Neural progenitor cell (in vitro differentiated cells): ENCODE measurements around the gene BHLHE40. TPM values are rescaled to one million over a fixed set of nuclear protein-coding genes. Genes with fewer than 3 reads are reported as not detected.

Experiments used
- DNase-seq: peaks from one replicate; pipeline ENCODE4 v3.0.0-alpha.2; 2016; ENCODE audit warnings: low spot score
- H2AFZ ChIP-seq: fragments of 200-600 bp; sonication (generic); replicated peaks from 2 replicates; pipeline ENCODE4 v1.6.1; 2016; ENCODE audit warnings: antibody characterized with exemption
- H3F3A ChIP-seq: fragments of 200-600 bp; sonication (generic); 2 replicates; pipeline ENCODE4 v1.6.1; 2016; ENCODE audit warnings: antibody characterized with exemption, low read depth
- H3K27ac ChIP-seq: fragments of 200-600 bp; sonication (generic); 2 replicates; pipeline ENCODE4 v1.5.1; 2016; ENCODE audit warnings: mild to moderate bottlenecking
- H3K27me3 ChIP-seq: fragments of 200-600 bp; sonication (generic); 2 replicates; pipeline ENCODE4 v1.6.1; 2016; ENCODE audit warnings: mild to moderate bottlenecking, moderate library complexity
- H3K36me3 ChIP-seq: fragments of 200-600 bp; sonication (generic); 2 replicates; pipeline ENCODE4 v1.5.1; 2016
- H3K4me1 ChIP-seq: fragments of 200-600 bp; sonication (generic); 2 replicates; pipeline ENCODE4 v1.6.1; 2016; ENCODE audit warnings: mixed run types
- H3K4me2 ChIP-seq: fragments of 200-600 bp; sonication (generic); 2 replicates; pipeline ENCODE4 v1.6.1; 2016
- H3K4me3 ChIP-seq: fragments of 200-600 bp; sonication (generic); 2 replicates; pipeline ENCODE4 v1.5.1; 2016
- H3K79me2 ChIP-seq: fragments of 200-600 bp; sonication (generic); 2 replicates; pipeline ENCODE4 v1.6.1; 2016; ENCODE audit warnings: low read depth
- H3K9ac ChIP-seq: fragments of 200-600 bp; sonication (generic); 2 replicates; pipeline ENCODE4 v1.6.1; 2016
- H3K9me3 ChIP-seq: fragments of 200-600 bp; sonication (generic); 2 replicates; pipeline ENCODE4 v1.5.1; 2016; ENCODE audit warnings: low read depth
- H4K20me1 ChIP-seq: fragments of 200-600 bp; sonication (generic); 2 replicates; pipeline ENCODE4 v1.6.1; 2016; ENCODE audit warnings: low read depth
- H3K27ac Mint-ChIP-seq: 3 replicates; pipeline ENCODE4 v1.8.0; 2021; ENCODE audit warnings: mixed read lengths
- H3K27me3 Mint-ChIP-seq: 2 replicates; pipeline ENCODE4 v1.8.0; 2022; ENCODE audit warnings: low read depth, mild to moderate bottlenecking, inconsistent platforms, moderate library complexity, mixed read lengths; ENCODE audit not compliant: insufficient read depth
- H3K36me3 Mint-ChIP-seq: 3 replicates; pipeline ENCODE4 v1.8.0; 2021; ENCODE audit warnings: mixed read lengths
- H3K4me1 Mint-ChIP-seq: 3 replicates; pipeline ENCODE4 v1.8.0; 2021; ENCODE audit warnings: mixed read lengths
- H3K4me3 Mint-ChIP-seq: 3 replicates; pipeline ENCODE4 v1.8.0; 2021; ENCODE audit warnings: mild to moderate bottlenecking, moderate library complexity, mixed read lengths
- H3K9me3 Mint-ChIP-seq: 3 replicates; pipeline ENCODE4 v1.8.0; 2020; ENCODE audit warnings: mixed read lengths
- EZH2 ChIP-seq: fragments of 200-600 bp; sonication (generic); IDR thresholded peaks from 2 replicates; pipeline ENCODE4 v1.6.1; 2017; ENCODE audit warnings: antibody characterized with exemption, mild to moderate bottlenecking, moderate library complexity
- EZH2phosphoT487 ChIP-seq: fragments of 200-600 bp; sonication (generic); IDR thresholded peaks from 2 replicates; pipeline ENCODE4 v1.6.1; 2017; ENCODE audit warnings: antibody characterized with exemption
- total RNA-seq: library from RNA; depleted of rRNA; stranded (reverse); fragments of >200 nt; gene quantifications from 2 replicates; pipeline ENCODE4 v1.2.3, GENCODE V29; 2015; ENCODE audit warnings: low replicate concordance
- TF ChIP-seq, protein P1 (sequence below): fragments of 200-600 bp; sonication (generic); IDR thresholded peaks from 2 replicates; pipeline ENCODE4 v1.5.1; 2017; ENCODE audit warnings: antibody characterized with exemption, mild to moderate bottlenecking

BHLHE40 gene
- total RNA-seq, 1 donor from 2014 or later = 0.34 TPM

DNA sequence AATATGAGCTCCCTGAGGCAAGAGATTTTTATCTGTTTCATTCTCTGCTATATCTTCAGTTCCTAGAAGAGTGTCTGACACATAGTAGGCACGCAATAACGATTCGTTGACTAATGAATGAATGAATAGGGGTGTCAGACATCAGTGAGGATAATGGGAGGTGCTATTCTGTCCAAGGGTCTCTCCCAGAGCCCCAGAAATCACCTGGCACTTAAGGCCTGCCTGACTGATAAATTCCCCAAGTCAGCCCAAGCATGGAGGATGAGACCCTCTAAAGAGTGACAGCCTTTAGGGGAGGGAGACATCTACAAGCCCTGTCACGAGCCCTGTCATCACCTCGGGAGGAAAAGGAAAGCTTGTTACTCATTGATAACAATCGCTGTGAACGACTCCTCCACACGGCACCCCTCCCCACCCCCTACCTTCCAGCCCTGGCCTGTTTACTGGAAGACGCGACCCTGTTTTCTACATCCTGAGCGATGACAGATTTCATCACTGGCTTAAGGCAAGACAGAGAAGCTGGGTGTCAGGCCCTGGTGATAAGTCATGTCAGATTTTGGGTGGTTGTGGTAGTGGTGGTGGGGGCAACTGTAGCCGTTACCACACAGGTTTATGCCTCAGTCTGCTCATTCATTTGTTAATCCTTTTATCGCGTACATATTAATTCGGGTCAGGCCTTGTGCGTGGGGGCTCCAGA, 23.1 kb downstream of the BHLHE40 start:
- H3K27ac Mint-ChIP-seq = no peak overlapping the region
- no peak overlapping the region for H3K27ac ChIP-seq
- H3K79me2 ChIP-seq = no peaks in the 10 kb centered on the region
- no peak for DNase-seq
- no peaks in the 10 kb centered on the region for H3K9me3 Mint-ChIP-seq
- no peaks in the 10 kb centered on the region for H3F3A ChIP-seq
- no peaks in the 10 kb centered on the region for H3K36me3 ChIP-seq
- no peaks in the 10 kb centered on the region for H3K27me3 ChIP-seq
- no peaks in the 10 kb centered on the region for H3K4me1 ChIP-seq
- H3K9me3 ChIP-seq = no peaks in the 10 kb centered on the region
- no peak overlapping the region for H2AFZ ChIP-seq
- no peak overlapping the region for H3K4me3 Mint-ChIP-seq
- H3K27me3 Mint-ChIP-seq = peaks cover 13% of the 10 kb centered on the region
- no peak overlapping the region for H3K9ac ChIP-seq
- no peak overlapping the region for H3K4me3 ChIP-seq
- TF ChIP-seq, protein P1, sequence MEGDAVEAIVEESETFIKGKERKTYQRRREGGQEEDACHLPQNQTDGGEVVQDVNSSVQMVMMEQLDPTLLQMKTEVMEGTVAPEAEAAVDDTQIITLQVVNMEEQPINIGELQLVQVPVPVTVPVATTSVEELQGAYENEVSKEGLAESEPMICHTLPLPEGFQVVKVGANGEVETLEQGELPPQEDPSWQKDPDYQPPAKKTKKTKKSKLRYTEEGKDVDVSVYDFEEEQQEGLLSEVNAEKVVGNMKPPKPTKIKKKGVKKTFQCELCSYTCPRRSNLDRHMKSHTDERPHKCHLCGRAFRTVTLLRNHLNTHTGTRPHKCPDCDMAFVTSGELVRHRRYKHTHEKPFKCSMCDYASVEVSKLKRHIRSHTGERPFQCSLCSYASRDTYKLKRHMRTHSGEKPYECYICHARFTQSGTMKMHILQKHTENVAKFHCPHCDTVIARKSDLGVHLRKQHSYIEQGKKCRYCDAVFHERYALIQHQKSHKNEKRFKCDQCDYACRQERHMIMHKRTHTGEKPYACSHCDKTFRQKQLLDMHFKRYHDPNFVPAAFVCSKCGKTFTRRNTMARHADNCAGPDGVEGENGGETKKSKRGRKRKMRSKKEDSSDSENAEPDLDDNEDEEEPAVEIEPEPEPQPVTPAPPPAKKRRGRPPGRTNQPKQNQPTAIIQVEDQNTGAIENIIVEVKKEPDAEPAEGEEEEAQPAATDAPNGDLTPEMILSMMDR = no peak
- TF ChIP-seq EZH2phosphoT487 (no peak), EZH2 (no peak)
- no peaks in the 10 kb centered on the region for H4K20me1 ChIP-seq
- no peak overlapping the region for H3K4me2 ChIP-seq
- no peaks in the 10 kb centered on the region for H3K36me3 Mint-ChIP-seq
- H3K4me1 Mint-ChIP-seq = peaks cover 2% of the 10 kb centered on the region

DNA sequence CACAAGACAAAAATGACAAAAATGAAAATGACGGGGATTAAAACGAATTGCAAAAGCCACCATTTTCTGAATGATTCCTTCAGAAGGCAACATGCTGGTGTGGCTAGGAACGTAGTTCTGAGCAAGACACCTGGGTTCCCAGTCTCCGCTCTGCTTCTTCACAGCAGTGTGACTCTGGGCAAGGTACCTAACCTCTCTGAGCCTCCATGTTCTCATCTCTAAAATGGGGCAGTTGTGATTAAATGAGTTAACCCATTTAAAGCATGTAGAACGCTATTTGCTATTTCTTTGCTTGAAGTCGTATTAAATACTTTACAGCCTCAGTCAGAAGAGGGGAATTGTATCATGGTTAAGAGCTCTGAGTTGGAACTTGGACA, 23.6 kb downstream of the BHLHE40 start:
- Mint-ChIP-seq H3K36me3 (no peaks in the 10 kb centered on the region), H3K27ac (no peak overlapping the region), H3K27me3 (peaks cover 13% of the 10 kb centered on the region), H3K4me3 (no peak overlapping the region), H3K9me3 (no peaks in the 10 kb centered on the region), H3K4me1 (peaks cover 2% of the 10 kb centered on the region)
- H3K36me3 ChIP-seq = no peaks in the 10 kb centered on the region
- DNase-seq = no peak
- no peaks in the 10 kb centered on the region for H3K9me3 ChIP-seq
- no peaks in the 10 kb centered on the region for H3K4me1 ChIP-seq
- no peak overlapping the region for H3K27ac ChIP-seq
- no peak overlapping the region for H3K4me3 ChIP-seq
- no peaks in the 10 kb centered on the region for H4K20me1 ChIP-seq
- no peak for TF ChIP-seq EZH2
- no peak for TF ChIP-seq EZH2phosphoT487
- TF ChIP-seq, protein P1 = no peak
- no peaks in the 10 kb centered on the region for H3K27me3 ChIP-seq
- no peaks in the 10 kb centered on the region for H3F3A ChIP-seq
- no peak overlapping the region for H3K4me2 ChIP-seq
- H3K9ac ChIP-seq = no peak overlapping the region
- no peak overlapping the region for H2AFZ ChIP-seq
- no peaks in the 10 kb centered on the region for H3K79me2 ChIP-seq

DNA sequence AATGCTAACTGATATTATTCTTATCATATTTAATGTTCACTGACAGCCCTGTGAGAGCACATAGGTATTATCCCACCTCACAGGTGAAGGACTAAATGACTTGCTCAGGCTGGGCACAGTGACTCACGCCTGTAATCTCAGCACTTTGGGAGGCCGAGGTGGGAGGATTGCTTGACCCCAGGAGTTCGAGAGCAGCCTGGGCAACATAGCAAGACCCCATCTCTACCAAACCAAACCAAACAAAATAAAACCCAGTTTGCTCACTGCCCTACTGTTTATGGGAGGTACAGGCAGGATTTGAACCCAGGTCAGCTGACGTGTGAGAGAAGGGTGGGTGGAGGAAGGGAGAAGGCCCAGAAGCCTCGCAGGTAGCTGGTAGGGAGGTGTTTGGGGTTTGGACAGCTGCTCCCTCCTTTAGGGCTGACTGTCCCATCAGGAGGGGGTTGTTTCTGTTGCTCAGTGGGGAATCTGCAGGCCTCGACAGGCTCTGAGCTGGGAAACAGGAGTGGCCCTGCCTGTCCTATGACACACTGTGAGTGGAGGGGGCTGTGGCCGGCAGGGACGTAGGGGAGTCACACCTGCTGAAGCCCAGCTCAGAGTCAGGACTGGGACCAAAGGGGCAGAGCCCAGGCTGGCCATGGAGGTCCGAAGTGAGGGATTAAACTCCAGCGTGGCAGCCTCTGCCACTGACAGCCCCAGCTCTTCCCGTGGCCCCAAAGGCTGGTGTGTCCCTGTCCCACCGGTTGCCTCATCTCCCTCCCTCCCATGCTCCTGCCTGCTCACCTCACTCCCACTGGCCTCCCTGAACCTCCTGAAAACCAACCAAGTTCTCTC, 25.3 kb downstream of the BHLHE40 start:
- H4K20me1 ChIP-seq = no peaks in the 10 kb centered on the region
- H3F3A ChIP-seq = no peaks in the 10 kb centered on the region
- H3K4me2 ChIP-seq = no peak overlapping the region
- Mint-ChIP-seq H3K27me3 (peaks cover 17% of the 10 kb centered on the region), H3K4me3 (no peak overlapping the region), H3K9me3 (no peaks in the 10 kb centered on the region), H3K36me3 (no peaks in the 10 kb centered on the region), H3K4me1 (peaks cover 2% of the 10 kb centered on the region), H3K27ac (no peak overlapping the region)
- H3K9ac ChIP-seq = no peak overlapping the region
- no peak overlapping the region for H2AFZ ChIP-seq
- H3K79me2 ChIP-seq = no peaks in the 10 kb centered on the region
- DNase-seq = no peak
- no peaks in the 10 kb centered on the region for H3K4me1 ChIP-seq
- no peaks in the 10 kb centered on the region for H3K9me3 ChIP-seq
- no peaks in the 10 kb centered on the region for H3K27me3 ChIP-seq
- no peak overlapping the region for H3K27ac ChIP-seq
- H3K36me3 ChIP-seq = no peaks in the 10 kb centered on the region
- H3K4me3 ChIP-seq = no peak overlapping the region
- no peak for TF ChIP-seq EZH2phosphoT487
- TF ChIP-seq, protein P1 = no peak
- no peak for TF ChIP-seq EZH2
